NK-92 treated with Interleukin-12 subunit alpha and Interleukin-12 subunit beta, amount 100 ng/mL, for 24 hours (cell line): ENCODE measurements around the gene WNT8A.
"Not testable (repeated sequence)": the region's sequence is repeated elsewhere in the genome, so short reads cannot be mapped to it uniquely, and the experiment has no call there.

Experiments used
- DNase-seq: peaks from one replicate; lab custom pipeline; 2025; lab: John Stamatoyannopoulos, UW

WNT8A gene

GRCh38 chr5:138083702-138084101 lies at the start of gene WNT8A:
WNT8A (plus strand) TSS chr5:138084033; CDS start chr5:138084128, 95 bp downstream.
- no peak for DNase-seq

GRCh38 chr5:138035605-138036537 lies 48.0 kb upstream of the WNT8A start:
- peak; percentile 24 for DNase-seq

- no peak for DNase-seq
Measured at GRCh38 chr5:138037271-138037670, 46.6 kb upstream of the WNT8A start.

- no peak for DNase-seq
Measured at GRCh38 chr5:138037907-138038633, 45.8 kb upstream of the WNT8A start.

GRCh38 chr5:138038826-138039225 lies 45.0 kb upstream of the WNT8A start:
- DNase-seq = no peak

- DNase-seq = not testable (repeated sequence)
Measured at GRCh38 chr5:138045283-138045682, 38.5 kb upstream of the WNT8A start.

- no peak for DNase-seq
Measured at GRCh38 chr5:138051441-138052296, 32.2 kb upstream of the WNT8A start.

GRCh38 chr5:138052718-138053117 lies 31.1 kb upstream of the WNT8A start:
- not testable (repeated sequence) for DNase-seq

GRCh38 chr5:138053554-138053953 lies 30.3 kb upstream of the WNT8A start:
- DNase-seq = no peak

GRCh38 chr5:138054206-138054605 lies 29.6 kb upstream of the WNT8A start:
- DNase-seq = no peak

- no peak for DNase-seq
Measured at GRCh38 chr5:138054847-138055558, 28.8 kb upstream of the WNT8A start.

GRCh38 chr5:138064526-138064925 lies 19.3 kb upstream of the WNT8A start:
- DNase-seq = no peak

GRCh38 chr5:138065102-138065501 lies 18.7 kb upstream of the WNT8A start:
- no peak for DNase-seq

GRCh38 chr5:138067945-138068344 lies 15.9 kb upstream of the WNT8A start:
- no peak for DNase-seq

GRCh38 chr5:138068742-138069600 lies 14.9 kb upstream of the WNT8A start:
- DNase-seq = peak; percentile 27

- DNase-seq = not testable (repeated sequence)
Measured at GRCh38 chr5:138070026-138070425, 13.8 kb upstream of the WNT8A start.

GRCh38 chr5:138077064-138077696 lies 6.7 kb upstream of the WNT8A start:
- no peak for DNase-seq

- no peak for DNase-seq
Measured at GRCh38 chr5:138078006-138078643, 5.7 kb upstream of the WNT8A start.

GRCh38 chr5:138082033-138082432 lies 1.8 kb upstream of the WNT8A start:
- DNase-seq = no peak
